ENCODE measurements around the gene SNAI3.

Gene SNAI3

DNA sequence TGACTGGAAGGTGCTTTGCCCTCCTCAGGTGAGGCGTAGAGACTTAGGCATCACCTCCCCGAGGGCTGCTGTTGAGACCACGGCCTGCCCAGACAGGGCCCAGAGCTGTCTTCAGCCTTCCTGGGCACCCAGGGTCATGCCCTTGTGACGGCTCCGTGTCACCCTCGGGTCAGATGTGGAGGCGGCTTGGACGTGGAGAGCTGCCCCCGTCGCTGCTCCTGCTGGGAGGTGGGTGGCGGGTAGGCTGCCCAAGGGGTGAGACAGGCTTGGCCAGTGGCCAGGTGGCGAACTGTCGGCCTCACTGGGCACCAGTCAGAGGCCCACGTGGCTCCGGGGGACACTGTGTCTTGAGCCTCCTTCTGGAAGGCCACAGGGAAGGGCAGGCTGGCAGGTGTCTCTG lies 8.9 kb upstream of the SNAI3 start:
- Histone ChIP-seq H3K27ac (ENCODE audit: low read depth, low read length) (no peak overlapping the region), H2AK5ac (ENCODE audit: low read length) (no peak overlapping the region), H4K8ac (ENCODE audit: low read depth, low read length) (no peak overlapping the region), H2BK120ac (ENCODE audit: insufficient read depth, low read length, poor library complexity) (no peak overlapping the region), H4K12ac (ENCODE audit: low read depth, low read length) (no peak overlapping the region), H3K4me1 (ENCODE audit: control insufficient read depth in 1 of 2, insufficient read depth in 2 of 2, low read length in 2 of 2) (no peaks in the 10 kb centered on the region), H3K9ac (ENCODE audit: low read length) (no peak overlapping the region), H3K27me3 (ENCODE audit: insufficient read depth, low read length) (no peaks in the 10 kb centered on the region), H3K4me2 (ENCODE audit: low read length) (no peak overlapping the region), H2AFZ (ENCODE audit: insufficient read depth, low read length, poor library complexity) (no peak overlapping the region), H4K91ac (ENCODE audit: low read depth, low read length) (no peak overlapping the region), H3K18ac (ENCODE audit: low read length) (no peak overlapping the region), H3K23ac (ENCODE audit: low read length) (no peak overlapping the region), H3K79me2 (ENCODE audit: control insufficient read depth, insufficient read depth, low read length, poor library complexity) (no peaks in the 10 kb centered on the region), H3K4ac (ENCODE audit: low read depth, low read length) (no peak overlapping the region), H3K79me1 (ENCODE audit: low read length) (no peaks in the 10 kb centered on the region), H3K4me3 (ENCODE audit: low read depth, low read length) (no peak overlapping the region), H2BK12ac (ENCODE audit: low read length) (no peak overlapping the region), H3K14ac (ENCODE audit: low read length) (no peak overlapping the region), H3K36me3 (ENCODE audit: control insufficient read depth in 1 of 2, insufficient read depth in 2 of 2, low read length in 2 of 2) (peaks cover 25 to 27% of the 10 kb centered on the region in 2 experiments), H3K9me3 (ENCODE audit: insufficient read depth, low read depth, low read length) (peaks cover 2% of the 10 kb centered on the region), H2BK5ac (ENCODE audit: low read depth, low read length, poor library complexity) (no peak overlapping the region)
- no peak for DNase-seq
- WGBS (ENCODE audit: extremely low coverage, insufficient coverage, insufficient read length), result no CpG with 5 or more reads among the region's 15 CpGs

DNA sequence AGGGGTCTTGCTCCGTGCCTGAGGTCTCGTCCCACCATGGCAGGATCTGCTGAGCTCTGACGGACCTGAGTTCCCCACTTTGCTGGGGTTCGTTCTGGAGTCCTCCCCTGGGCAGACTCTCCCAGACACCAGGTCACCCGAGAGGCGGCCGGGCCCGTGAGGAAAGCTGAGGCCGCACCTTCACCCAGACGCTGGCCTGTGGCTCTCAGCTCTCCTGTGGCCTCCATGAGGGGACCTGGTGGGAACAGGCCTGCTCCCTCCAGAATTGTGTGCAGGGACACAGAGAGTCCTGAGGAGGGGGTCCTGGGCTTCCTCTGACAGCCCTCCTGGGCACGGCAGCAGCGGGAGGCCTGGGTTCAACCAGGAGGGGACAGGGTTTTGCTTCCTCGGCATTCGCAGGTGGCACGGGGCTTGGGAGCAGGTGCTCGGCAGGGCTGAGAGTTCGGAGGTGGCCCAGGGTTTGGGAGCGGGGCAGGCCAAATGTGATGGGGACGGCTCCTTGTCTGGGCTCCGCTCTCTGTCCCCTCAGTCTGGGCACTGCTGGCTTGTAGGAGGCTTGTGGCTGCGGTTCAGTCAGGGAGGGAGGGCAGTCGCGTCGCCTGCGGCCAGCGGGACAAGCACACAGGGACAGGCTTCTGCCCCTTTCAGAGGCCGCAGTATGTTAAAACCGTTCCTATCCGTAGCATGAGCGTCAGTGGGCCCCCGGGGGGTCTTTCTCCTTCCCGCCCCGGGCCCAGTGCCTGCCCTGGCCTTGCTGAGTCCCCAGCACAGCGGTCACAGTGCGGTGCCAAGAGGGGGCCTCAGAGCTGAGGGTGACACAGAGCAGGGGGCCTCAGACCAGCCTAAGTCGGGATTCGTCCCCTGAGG lies 8.1 kb upstream of the SNAI3 start:
- Histone ChIP-seq H4K91ac (ENCODE audit: low read depth, low read length) (no peak overlapping the region), H3K79me1 (ENCODE audit: low read length) (no peaks in the 10 kb centered on the region), H2BK120ac (ENCODE audit: insufficient read depth, low read length, poor library complexity) (no peak overlapping the region), H3K9ac (ENCODE audit: low read length) (no peak overlapping the region), H2AK5ac (ENCODE audit: low read length) (no peak overlapping the region), H2BK12ac (ENCODE audit: low read length) (no peak overlapping the region), H3K23ac (ENCODE audit: low read length) (no peak overlapping the region), H2AFZ (ENCODE audit: insufficient read depth, low read length, poor library complexity) (no peak overlapping the region), H3K4ac (ENCODE audit: low read depth, low read length) (no peak overlapping the region), H3K14ac (ENCODE audit: low read length) (no peak overlapping the region), H3K4me2 (ENCODE audit: low read length) (no peak overlapping the region), H3K4me1 (ENCODE audit: control insufficient read depth in 1 of 2, insufficient read depth in 2 of 2, low read length in 2 of 2) (no peaks in the 10 kb centered on the region), H3K36me3 (ENCODE audit: control insufficient read depth in 1 of 2, insufficient read depth in 2 of 2, low read length in 2 of 2) (peaks cover 23% of the 10 kb centered on the region in 2 experiments), H2BK5ac (ENCODE audit: low read depth, low read length, poor library complexity) (no peak overlapping the region), H4K8ac (ENCODE audit: low read depth, low read length) (no peak overlapping the region), H3K9me3 (ENCODE audit: insufficient read depth, low read depth, low read length) (peaks cover 1% of the 10 kb centered on the region), H3K18ac (ENCODE audit: low read length) (no peak overlapping the region), H3K27ac (ENCODE audit: low read depth, low read length) (no peak overlapping the region), H3K27me3 (ENCODE audit: insufficient read depth, low read length) (no peaks in the 10 kb centered on the region), H4K12ac (ENCODE audit: low read depth, low read length) (no peak overlapping the region), H3K79me2 (ENCODE audit: control insufficient read depth, insufficient read depth, low read length, poor library complexity) (no peaks in the 10 kb centered on the region), H3K4me3 (ENCODE audit: low read depth, low read length) (no peak overlapping the region)
- DNase-seq, result no peak
- no CpG with 5 or more reads among the region's 37 CpGs for WGBS (ENCODE audit: extremely low coverage, insufficient coverage, insufficient read length)

DNA sequence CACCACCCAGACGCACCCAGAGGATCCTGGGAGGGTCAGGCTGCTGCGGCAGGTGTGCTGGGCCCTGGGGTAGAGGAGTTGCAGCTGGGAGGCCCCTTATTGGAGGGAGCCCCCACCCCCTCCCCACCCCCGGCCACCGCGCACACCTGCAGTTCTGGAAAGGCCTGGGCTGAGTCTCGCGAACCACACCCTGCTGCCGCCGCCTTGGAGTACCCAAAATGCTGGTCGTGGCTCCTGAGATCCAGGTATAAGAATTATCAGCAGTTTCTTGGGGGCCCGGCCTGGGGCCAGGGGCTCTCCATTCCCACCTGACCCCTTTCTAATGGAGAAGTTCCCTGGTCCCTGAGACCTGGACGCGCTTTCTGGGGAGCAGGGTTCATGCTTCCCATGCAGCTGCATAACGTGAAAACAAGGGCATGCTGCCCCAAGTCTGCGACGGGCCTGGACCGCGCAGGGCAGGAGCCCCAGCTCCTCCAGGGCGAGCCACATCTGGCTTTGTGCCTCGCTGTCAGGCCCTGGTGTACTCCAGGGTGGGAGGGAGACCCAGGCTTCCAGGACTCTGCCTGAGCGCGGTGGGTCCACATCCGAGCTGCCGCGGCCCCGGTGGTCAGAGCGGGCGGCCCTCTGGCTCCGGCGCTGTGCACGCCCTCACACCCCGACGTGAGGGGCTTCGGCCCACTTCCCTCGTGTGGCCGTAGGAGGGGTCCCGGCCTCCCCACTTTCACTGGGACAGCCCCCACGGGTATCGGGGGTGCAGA lies 7.3 kb upstream of the SNAI3 start:
- H3K4me1 ChIP-seq (ENCODE audit: control insufficient read depth in 1 of 2, insufficient read depth in 2 of 2, low read length in 2 of 2), result no peaks in the 10 kb centered on the region
- WGBS (ENCODE audit: extremely low coverage, insufficient coverage, insufficient read length), result no CpG with 5 or more reads among the region's 39 CpGs

DNA sequence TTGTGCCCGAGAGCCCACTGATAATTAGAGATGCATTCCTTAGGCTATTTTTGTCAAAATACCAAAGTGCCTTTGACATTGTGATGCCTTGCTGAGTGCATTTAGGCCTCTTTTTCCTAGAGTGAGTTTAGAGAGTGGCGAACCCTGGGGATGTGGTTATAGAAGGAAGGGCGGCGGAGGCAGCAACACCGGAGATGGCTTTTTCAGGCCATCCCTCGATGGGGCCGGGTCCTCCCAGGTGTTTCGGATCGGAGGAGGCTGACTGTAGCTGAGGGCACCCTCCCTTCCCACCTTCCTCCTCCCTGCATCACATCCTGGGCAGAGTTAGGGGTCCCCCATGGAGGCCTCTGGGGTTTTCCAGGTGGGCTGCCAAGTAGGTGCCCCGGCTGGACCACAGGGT lies 6.6 kb upstream of the SNAI3 start:
- no peak for DNase-seq
- no peaks in the 10 kb centered on the region for H3K9me3 ChIP-seq (ENCODE audit: insufficient read depth, low read depth, low read length)
- H3K23ac ChIP-seq (ENCODE audit: low read length), result no peak overlapping the region
- no peaks in the 10 kb centered on the region for H3K79me1 ChIP-seq (ENCODE audit: low read length)
- no peak overlapping the region for H3K9ac ChIP-seq (ENCODE audit: low read length)
- H3K79me2 ChIP-seq (ENCODE audit: control insufficient read depth, insufficient read depth, low read length, poor library complexity), result no peaks in the 10 kb centered on the region
- no peak overlapping the region for H2BK5ac ChIP-seq (ENCODE audit: low read depth, low read length, poor library complexity)
- no peak overlapping the region for H4K91ac ChIP-seq (ENCODE audit: low read depth, low read length)
- no peak overlapping the region for H2BK12ac ChIP-seq (ENCODE audit: low read length)
- H3K4me2 ChIP-seq (ENCODE audit: low read length), result no peak overlapping the region
- no peak overlapping the region for H3K27ac ChIP-seq (ENCODE audit: low read depth, low read length)
- no peak overlapping the region for H3K14ac ChIP-seq (ENCODE audit: low read length)
- H3K18ac ChIP-seq (ENCODE audit: low read length), result no peak overlapping the region
- no peak overlapping the region for H4K8ac ChIP-seq (ENCODE audit: low read depth, low read length)
- H3K4me3 ChIP-seq (ENCODE audit: low read depth, low read length), result no peak overlapping the region
- H3K27me3 ChIP-seq (ENCODE audit: insufficient read depth, low read length), result no peaks in the 10 kb centered on the region
- peaks cover 8 to 9% of the 10 kb centered on the region in 2 experiments for H3K36me3 ChIP-seq (ENCODE audit: control insufficient read depth in 1 of 2, insufficient read depth in 2 of 2, low read length in 2 of 2)
- H2AFZ ChIP-seq (ENCODE audit: insufficient read depth, low read length, poor library complexity), result no peak overlapping the region
- WGBS (ENCODE audit: extremely low coverage, insufficient coverage, insufficient read length), result no CpG with 5 or more reads among the region's 10 CpGs
- no peaks in the 10 kb centered on the region for H3K4me1 ChIP-seq (ENCODE audit: control insufficient read depth in 1 of 2, insufficient read depth in 2 of 2, low read length in 2 of 2)
- H4K12ac ChIP-seq (ENCODE audit: low read depth, low read length), result no peak overlapping the region
- H2AK5ac ChIP-seq (ENCODE audit: low read length), result no peak overlapping the region
- H2BK120ac ChIP-seq (ENCODE audit: insufficient read depth, low read length, poor library complexity), result no peak overlapping the region
- H3K4ac ChIP-seq (ENCODE audit: low read depth, low read length), result no peak overlapping the region

More for the DNA sequence above, 7.3 kb upstream of the SNAI3 start:
- Histone ChIP-seq H4K12ac (ENCODE audit: low read depth, low read length) (no peak overlapping the region), H2BK120ac (ENCODE audit: insufficient read depth, low read length, poor library complexity) (no peak overlapping the region), H3K36me3 (ENCODE audit: control insufficient read depth in 1 of 2, insufficient read depth in 2 of 2, low read length in 2 of 2) (peaks cover 15 to 16% of the 10 kb centered on the region in 2 experiments), H3K9ac (ENCODE audit: low read length) (no peak overlapping the region), H2BK5ac (ENCODE audit: low read depth, low read length, poor library complexity) (no peak overlapping the region), H2BK12ac (ENCODE audit: low read length) (no peak overlapping the region), H3K23ac (ENCODE audit: low read length) (no peak overlapping the region), H3K9me3 (ENCODE audit: insufficient read depth, low read depth, low read length) (no peaks in the 10 kb centered on the region), H3K18ac (ENCODE audit: low read length) (no peak overlapping the region), H2AK5ac (ENCODE audit: low read length) (no peak overlapping the region), H2AFZ (ENCODE audit: insufficient read depth, low read length, poor library complexity) (no peak overlapping the region), H3K14ac (ENCODE audit: low read length) (no peak overlapping the region), H3K27me3 (ENCODE audit: insufficient read depth, low read length) (no peaks in the 10 kb centered on the region), H3K4me3 (ENCODE audit: low read depth, low read length) (no peak overlapping the region), H3K79me2 (ENCODE audit: control insufficient read depth, insufficient read depth, low read length, poor library complexity) (no peaks in the 10 kb centered on the region), H3K27ac (ENCODE audit: low read depth, low read length) (no peak overlapping the region), H3K79me1 (ENCODE audit: low read length) (no peaks in the 10 kb centered on the region), H3K4ac (ENCODE audit: low read depth, low read length) (no peak overlapping the region), H4K91ac (ENCODE audit: low read depth, low read length) (no peak overlapping the region), H4K8ac (ENCODE audit: low read depth, low read length) (no peak overlapping the region), H3K4me2 (ENCODE audit: low read length) (no peak overlapping the region)
- no peak for DNase-seq
